PC-3 (cell line): ENCODE measurements around the gene KCNG1. TPM values are rescaled to one million over a fixed set of nuclear protein-coding genes. Genes with fewer than 3 reads are reported as not detected.

Experiments
- ATAC-seq: fragments of 200-7000 bp; cut with Tn5 transposase; 2 replicates; pipeline ENCODE4 v1.9.1; 2020; ENCODE audit warnings: mild to moderate bottlenecking, moderate library complexity
- BruUV-seq: library from RNA; stranded (reverse); fragments of 400-500 nt; replicated peaks from 2 replicates; lab custom pipeline; 2021; lab: Mats Ljungman, UMichigan
- CTCF ChIA-PET: fragments of 300-600 bp; sonication (Branson Sonifier 250); formaldehyde crosslinking; loops from one replicate; lab custom pipeline; 2022; ENCODE audit warnings: antibody characterized with exemption; lab: Charles Lee
- POLR2A ChIA-PET: fragments of 300-600 bp; sonication (Branson Sonifier 250); formaldehyde crosslinking; loops from one replicate; lab custom pipeline; 2022; ENCODE audit warnings: antibody characterized with exemption; ENCODE audit not compliant: unreplicated experiment; lab: Charles Lee
- DNase-seq: peaks from one replicate; pipeline ENCODE4 v3.0.0-alpha.2; 2015
- H2AFZ ChIP-seq: fragments of 300-600 bp; sonication (generic); 2 replicates; pipeline ENCODE4 v1.6.0; 2016; ENCODE audit warnings: antibody characterized with exemption, low read length
- H3F3A ChIP-seq: fragments of 300-600 bp; sonication (generic); one replicate; pipeline ENCODE4 v1.6.0; 2017; ENCODE audit warnings: antibody characterized with exemption, low read length, control low read depth, mild to moderate bottlenecking; ENCODE audit not compliant: unreplicated experiment
- H3K27ac ChIP-seq: fragments of 300-600 bp; sonication (generic); 2 replicates; pipeline ENCODE4 v1.5.1; 2016; ENCODE audit warnings: mild to moderate bottlenecking, low read length
- H3K27me3 ChIP-seq: fragments of 300-600 bp; sonication (generic); 2 replicates; pipeline ENCODE4 v1.6.1; 2016; ENCODE audit warnings: low read length, mixed read lengths
- H3K36me3 ChIP-seq: fragments of 300-600 bp; sonication (generic); 2 replicates; pipeline ENCODE4 v1.6.1; 2016; ENCODE audit warnings: low read depth, mixed run types, low read length, mixed read lengths
- H3K4me1 ChIP-seq: fragments of 300-600 bp; sonication (generic); 2 replicates; pipeline ENCODE4 v1.5.1; 2016; ENCODE audit warnings: low read length; ENCODE audit not compliant: insufficient read depth
- H3K4me2 ChIP-seq: fragments of 300-600 bp; sonication (generic); 2 replicates; pipeline ENCODE4 v1.6.0; 2016; ENCODE audit warnings: low read length
- H3K4me3 ChIP-seq: fragments of 300-600 bp; sonication (generic); 2 replicates; pipeline ENCODE4 v1.5.1; 2016; ENCODE audit warnings: mild to moderate bottlenecking, low read length, mixed read lengths
- H3K79me2 ChIP-seq: fragments of 300-600 bp; sonication (generic); 2 replicates; pipeline ENCODE4 v1.6.1; 2017; ENCODE audit warnings: low read length, mixed read lengths
- H3K9ac ChIP-seq: fragments of 300-600 bp; sonication (generic); 2 replicates; pipeline ENCODE4 v1.6.0; 2016; ENCODE audit warnings: mild to moderate bottlenecking, low read length
- H3K9me2 ChIP-seq: fragments of 300-600 bp; sonication (generic); replicated peaks from 2 replicates; pipeline ENCODE4 v1.6.1; 2016; ENCODE audit warnings: mixed run types, low read length, mixed read lengths
- H3K9me3 ChIP-seq: fragments of 300-600 bp; sonication (generic); 2 replicates; pipeline ENCODE4 v1.6.1; 2016; ENCODE audit warnings: low read length, mixed read lengths
- H4K20me1 ChIP-seq: fragments of 300-600 bp; sonication (generic); 2 replicates; pipeline ENCODE4 v1.6.1; 2016; ENCODE audit warnings: low read length, mixed read lengths
- CTCF ChIP-seq: fragments of 300-600 bp; sonication (generic); conservative IDR thresholded peaks from 2 replicates; pipeline ENCODE4 v1.5.1; 2017; ENCODE audit warnings: antibody characterized with exemption, low read depth, mild to moderate bottlenecking, low read length
- EZH2 ChIP-seq: fragments of 300-600 bp; sonication (generic); IDR thresholded peaks from one replicate; pipeline ENCODE4 v1.6.1; 2017; ENCODE audit warnings: antibody characterized with exemption, mild to moderate bottlenecking, low read length; ENCODE audit not compliant: unreplicated experiment
- EZH2phosphoT487 ChIP-seq: fragments of 300-600 bp; sonication (generic); IDR thresholded peaks from 2 replicates; pipeline ENCODE4 v1.6.1; 2018; ENCODE audit warnings: mild to moderate bottlenecking, antibody characterized with exemption, low read length, borderline replicate concordance
- intact Hi-C: fragments of 100-400 bp; cut with micrococcal nuclease; formaldehyde crosslinking; loops from 2 replicates; pipeline ENCODE4 v1.9.0; 2023
- total RNA-seq: library from RNA; depleted of rRNA; stranded (reverse); fragments of >200 nt; gene quantifications from 2 replicates; pipeline ENCODE4 v1.2.3, GENCODE V29; 2014

Gene KCNG1
- total RNA-seq, 1 experiment from 2014 or later = 61.5 TPM

GRCh38 chr20:50996901-50997865, 25.7 kb downstream of the KCNG1 start:
- Histone ChIP-seq H3K9me3 (no peaks in the 10 kb centered on the region), H3K9ac (no peak overlapping the region), H3K9me2 (no peaks in the 10 kb centered on the region), H3K27ac (no peak overlapping the region), H3K4me2 (peak overlapping the region; percentile 18), H3K4me1 (peaks cover 10% of the 10 kb centered on the region), H3K79me2 (no peaks in the 10 kb centered on the region), H3K36me3 (no peaks in the 10 kb centered on the region), H3F3A (no peaks in the 10 kb centered on the region), H4K20me1 (no peaks in the 10 kb centered on the region), H2AFZ (0 out of 2 replicates have a peak overlapping the region, but pooled peaks have one; percentile 13), H3K4me3 (no peak overlapping the region), H3K27me3 (no peaks in the 10 kb centered on the region)
- ATAC-seq (peak; percentile 26; the same call in 1 of the 2 replicates), DNase-seq (peak; percentile 62)
- intact Hi-C loops = no loop called here
- POLR2A ChIA-PET = no interaction called here
- TF ChIP-seq EZH2phosphoT487 = no peak
- CTCF ChIA-PET = interaction anchor here (1.3 kb wide), 1 partner anchor 18 kb away, joined by 4 read pairs; no protein-coding TSS in a partner anchor
- no TSS peak for BruUV-seq

- Histone ChIP-seq H3K9ac (no peak overlapping the region), H3K27me3 (no peaks in the 10 kb centered on the region), H3K9me2 (no peaks in the 10 kb centered on the region), H2AFZ (no peak overlapping the region), H3K9me3 (no peaks in the 10 kb centered on the region), H4K20me1 (no peaks in the 10 kb centered on the region), H3K27ac (no peak overlapping the region), H3F3A (no peaks in the 10 kb centered on the region), H3K79me2 (no peaks in the 10 kb centered on the region), H3K4me2 (no peak overlapping the region), H3K36me3 (no peaks in the 10 kb centered on the region), H3K4me3 (no peak overlapping the region), H3K4me1 (peaks cover 18% of the 10 kb centered on the region)
- ATAC-seq (no peak), DNase-seq (no peak)
- CTCF ChIA-PET = no interaction called here
- TF ChIP-seq EZH2phosphoT487 (no peak), EZH2 (no peak), CTCF (no peak)
- intact Hi-C loops = no loop called here
- POLR2A ChIA-PET = no interaction called here
- no TSS peak for BruUV-seq
These were observed 27.4 kb downstream of the KCNG1 start for GRCh38 chr20:50995506-50995905.

GRCh38 chr20:50993876-50994275, 29.0 kb downstream of the KCNG1 start:
- Histone ChIP-seq H3K36me3 (no peaks in the 10 kb centered on the region), H3F3A (no peaks in the 10 kb centered on the region), H3K27me3 (no peaks in the 10 kb centered on the region), H4K20me1 (no peaks in the 10 kb centered on the region), H3K4me1 (peaks cover 18% of the 10 kb centered on the region), H3K4me3 (no peak overlapping the region), H3K27ac (no peak overlapping the region), H3K4me2 (no peak overlapping the region), H3K9me2 (no peaks in the 10 kb centered on the region), H3K9ac (no peak overlapping the region), H3K79me2 (no peaks in the 10 kb centered on the region), H3K9me3 (no peaks in the 10 kb centered on the region), H2AFZ (no peak overlapping the region)
- intact Hi-C loops = no loop called here
- ATAC-seq = no peak
- ChIA-PET POLR2A (no interaction called here), CTCF (interaction anchor here (0.6 to 1.1 kb wide), 2 partner anchors 21 to 63 kb away, joined by 3 to 4 read pairs; partner anchors contain the start of gene ADNP)
- DNase-seq = no peak
- no TSS peak for BruUV-seq
- no peak for TF ChIP-seq EZH2
- no peak for TF ChIP-seq EZH2phosphoT487
- TF ChIP-seq CTCF = no peak
